Small intestine (tissue), 7 donors: Measurements from ENCODE around the gene FTO. TPM values are rescaled to one million over a fixed set of nuclear protein-coding genes. Genes with fewer than 3 reads are reported as not detected.

Source experiments
- DNase-seq, 2 donors: peaks; one replicate each; pipeline versions ENCODE4 v3.0.0 to v3.0.0-alpha.2; 2013
- FAIRE-seq: peaks from 2 replicates; lab custom pipeline; 2012; peaks lifted over from hg19 to GRCh38; lab: Jason Lieb, UNC
- H3K27ac ChIP-seq, 3 donors: one replicate each; pipeline ENCODE4 v1.5.1; 2013; ENCODE audit warnings: low read length in 2 of 3, mild to moderate bottlenecking in 2 of 3, control low read depth in 1 of 3, inconsistent platforms in 1 of 3, low read depth in 1 of 3, moderate library complexity in 1 of 3
- H3K27me3 ChIP-seq, 3 donors: one replicate each; pipeline ENCODE4 v1.6.1; 2013; ENCODE audit warnings: low read length in 3 of 3, inconsistent platforms in 1 of 3; ENCODE audit not compliant: control insufficient read depth in 3 of 3, insufficient read depth in 3 of 3
- H3K36me3 ChIP-seq, 3 donors: one replicate each; pipeline ENCODE4 v1.6.1; 2013; ENCODE audit warnings: low read length in 3 of 3, inconsistent platforms in 1 of 3, low read depth in 1 of 3, mild to moderate bottlenecking in 1 of 3, moderate library complexity in 1 of 3; ENCODE audit not compliant: control insufficient read depth in 3 of 3, insufficient read depth in 2 of 3
- H3K4me1 ChIP-seq, 3 donors: one replicate each; pipeline ENCODE4 v1.6.1; 2013; ENCODE audit warnings: low read length in 2 of 3, inconsistent platforms in 1 of 3, low read depth in 1 of 3, mild to moderate bottlenecking in 1 of 3, moderate library complexity in 1 of 3; ENCODE audit not compliant: control insufficient read depth in 3 of 3, insufficient read depth in 2 of 3
- H3K4me3 ChIP-seq, 3 donors: one replicate each; pipeline ENCODE4 v1.5.1; 2013; ENCODE audit warnings: low read length in 3 of 3, control low read depth in 1 of 3, inconsistent platforms in 1 of 3, low read depth in 1 of 3, mild to moderate bottlenecking in 1 of 3, moderate library complexity in 1 of 3
- H3K9me3 ChIP-seq, 2 donors: one replicate each; pipeline ENCODE4 v1.6.1; 2013; ENCODE audit warnings: low read depth in 1 of 2, low read length in 1 of 2; ENCODE audit not compliant: control insufficient read depth in 2 of 2, insufficient read depth in 1 of 2
- WGBS, 3 donors: extraction: QIAGEN DNeasy Blood & Tissue Kit; methylation state at CpG; one replicate each; pipeline ENCODE4 v1.1.7; 2013; 5-methylcytosine and 5-hydroxymethylcytosine counted together
- polyA plus RNA-seq, 4 donors: library from polyadenylated mRNA; stranded (reverse) in 3 of 4; unstranded in 1 of 4; fragments of 200-250 nt in 3 of 4; fragments of 120-200 nt in 1 of 4; gene quantifications; one replicate each; pipeline versions ENCODE4 v1.2.1 to v1.2.3, GENCODE V29; 2013
- donor health status: healthy with polysubstance abuse.
- donor health status: control.
- donor health status: control.
- donor health status: Bipolar disorder and iron deficiency.
- donor health status: healthy.

The FTO gene
- polyA plus RNA-seq, 4 donors: 5.4 to 36.8 (median 12.2) TPM

DNA sequence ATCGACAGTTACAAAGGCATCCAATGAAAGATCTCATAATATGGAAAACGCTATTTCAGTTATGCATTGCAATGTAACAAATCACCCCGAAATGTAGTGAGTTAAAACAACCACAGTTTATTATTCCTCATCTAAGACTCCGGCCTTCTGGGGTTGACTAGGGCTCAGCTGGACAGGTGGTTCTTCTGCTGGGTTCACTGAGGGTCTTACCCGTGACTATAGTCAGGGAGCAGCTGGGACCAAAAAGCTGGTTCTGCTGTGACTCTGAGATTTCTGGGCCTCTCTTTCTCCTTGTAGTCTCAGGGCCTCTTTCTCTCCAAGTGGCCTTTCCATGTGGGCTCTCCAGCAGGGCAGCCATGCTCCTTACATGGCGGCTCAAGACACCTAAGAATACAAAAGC is 386.6 kb downstream of the FTO start:
- 97 to 98% (median 97%) methylated on average over 6 of the region's 6 CpGs for WGBS, 3 donors
- FAIRE-seq (no peak), DNase-seq (no peak)
- H3K4me1 ChIP-seq: no peaks in the 10 kb centered on the region
- H3K36me3 ChIP-seq: no peaks in the 10 kb centered on the region
- no peaks in the 10 kb centered on the region for H3K9me3 ChIP-seq
- H3K27ac ChIP-seq: no peak overlapping the region
- H3K4me3 ChIP-seq: no peak overlapping the region
- H3K27me3 ChIP-seq: no peaks in the 10 kb centered on the region

DNA sequence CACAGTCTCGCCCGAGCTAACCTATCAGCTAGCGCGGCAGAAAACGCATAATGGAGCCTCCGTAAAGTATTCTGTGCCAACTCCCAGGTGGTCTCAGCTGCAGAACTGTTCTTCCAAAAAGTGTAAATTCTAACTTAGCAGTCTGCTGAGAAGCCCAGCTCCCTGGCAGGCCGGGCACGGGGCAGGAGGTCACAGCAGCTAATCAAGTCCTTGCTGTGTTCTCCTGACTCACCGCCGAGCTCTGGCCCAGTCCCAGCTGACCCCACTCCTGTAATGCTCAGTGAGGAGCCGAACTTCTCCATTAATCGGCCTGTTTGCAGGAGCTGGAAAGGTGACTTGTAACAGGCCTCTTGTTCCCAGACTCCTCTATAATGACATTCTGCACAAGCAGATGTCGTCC is 389.3 kb downstream of the FTO start:
- DNase-seq: no peak
- WGBS, 3 donors: 93 to 97% (median 93%) methylated on average over 13 of the region's 13 CpGs
- H3K27me3 ChIP-seq: no peaks in the 10 kb centered on the region
- no peak overlapping the region for H3K27ac ChIP-seq
- FAIRE-seq: no peak
- H3K36me3 ChIP-seq: no peaks in the 10 kb centered on the region
- H3K9me3 ChIP-seq: peaks cover 0 to 2% of the 10 kb centered on the region in 2 donors
- H3K4me1 ChIP-seq: no peaks in the 10 kb centered on the region
- no peak overlapping the region for H3K4me3 ChIP-seq

DNA sequence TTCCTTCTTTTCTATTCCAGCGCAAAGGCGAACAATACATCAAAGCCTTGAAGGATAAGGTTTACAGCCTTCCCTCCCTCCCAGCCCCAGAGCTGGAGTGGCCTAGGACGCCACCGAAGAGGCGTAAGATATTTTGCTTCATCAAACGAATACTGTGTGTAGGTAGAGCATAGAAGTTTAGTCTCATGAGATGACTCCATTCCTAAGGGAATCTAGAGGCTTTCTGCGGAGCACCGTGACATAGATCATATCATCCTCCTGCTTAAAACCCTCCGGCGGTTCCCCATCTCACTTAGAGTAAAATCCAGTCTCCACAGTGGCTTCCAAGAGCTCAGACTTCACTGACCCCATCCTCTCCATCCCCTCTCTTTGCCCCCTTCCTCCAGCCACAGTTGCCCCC is 390.7 kb downstream of the FTO start:
- Histone ChIP-seq H3K27me3 (no peaks in the 10 kb centered on the region), H3K27ac (no peak overlapping the region)

DNA sequence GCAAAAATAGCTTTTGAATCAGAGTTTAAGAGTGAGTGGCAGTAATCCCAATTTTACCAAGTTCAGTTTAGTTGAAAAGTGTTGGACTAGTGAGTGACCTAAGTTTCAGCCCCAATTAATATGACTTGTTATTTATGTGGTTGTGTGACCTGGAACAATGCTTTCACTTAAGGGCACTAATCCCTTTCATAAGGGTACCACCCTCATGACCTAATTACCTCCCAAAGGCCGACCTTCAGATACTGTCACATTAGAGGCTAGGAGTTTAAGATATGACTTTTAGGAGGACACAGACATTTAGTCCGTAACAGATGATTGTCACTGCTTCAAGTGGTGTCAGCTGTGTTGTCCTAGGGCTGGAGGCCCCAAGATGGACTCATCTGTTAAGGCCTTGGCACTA is 392.7 kb downstream of the FTO start:
- peaks cover 0 to 2% (median 0%) of the 10 kb centered on the region in 3 donors for H3K36me3 ChIP-seq
- 92 to 95% (median 94%) methylated on average over 2 of the region's 2 CpGs for WGBS, 3 donors
- DNase-seq (no peak), FAIRE-seq (no peak)
- peaks cover 0 to 2% of the 10 kb centered on the region in 2 donors for H3K9me3 ChIP-seq
- no peaks in the 10 kb centered on the region for H3K4me1 ChIP-seq
- no peak overlapping the region for H3K27ac ChIP-seq
- no peaks in the 10 kb centered on the region for H3K27me3 ChIP-seq
- no peak overlapping the region for H3K4me3 ChIP-seq

More for the DNA sequence above, 390.7 kb downstream of the FTO start:
- FAIRE-seq (no peak), DNase-seq (no peak)
- Histone ChIP-seq H3K36me3 (no peaks in the 10 kb centered on the region), H3K4me3 (no peak overlapping the region), H3K4me1 (no peaks in the 10 kb centered on the region), H3K9me3 (peaks cover 0 to 2% of the 10 kb centered on the region in 2 donors)
- 95 to 97% (median 97%) methylated on average over 10 of the region's 10 CpGs for WGBS, 3 donors

DNA sequence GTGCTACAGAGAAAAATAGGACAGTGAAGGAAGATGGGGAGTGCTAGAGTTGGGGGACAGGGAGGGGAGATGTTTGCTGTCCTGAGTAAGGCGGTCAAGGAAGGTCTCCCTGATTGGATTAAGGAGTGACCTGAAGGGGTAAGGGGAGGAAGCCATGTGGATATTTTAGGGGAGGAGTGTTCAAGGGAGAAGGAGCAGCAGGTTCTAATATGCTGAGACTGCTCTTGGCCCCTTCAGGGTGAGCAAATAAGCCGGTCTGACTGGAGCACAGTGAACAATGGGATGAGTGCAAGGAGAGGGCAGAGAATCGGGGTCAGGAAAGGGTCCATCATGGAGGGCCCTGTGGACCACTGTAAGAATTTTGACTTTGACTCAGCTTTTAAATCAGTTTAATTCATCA is 393.8 kb downstream of the FTO start:
- H3K4me3 ChIP-seq: no peak overlapping the region
- no peak for DNase-seq
- FAIRE-seq: no peak
- peaks cover 0 to 2% (median 0%) of the 10 kb centered on the region in 3 donors for H3K36me3 ChIP-seq
- peaks cover 0 to 2% of the 10 kb centered on the region in 2 donors for H3K9me3 ChIP-seq
- H3K27me3 ChIP-seq: no peaks in the 10 kb centered on the region
- H3K27ac ChIP-seq: no peak overlapping the region
- 68 to 92% (median 79%) methylated on average over 3 of the region's 3 CpGs for WGBS, 3 donors
- H3K4me1 ChIP-seq: no peaks in the 10 kb centered on the region

DNA sequence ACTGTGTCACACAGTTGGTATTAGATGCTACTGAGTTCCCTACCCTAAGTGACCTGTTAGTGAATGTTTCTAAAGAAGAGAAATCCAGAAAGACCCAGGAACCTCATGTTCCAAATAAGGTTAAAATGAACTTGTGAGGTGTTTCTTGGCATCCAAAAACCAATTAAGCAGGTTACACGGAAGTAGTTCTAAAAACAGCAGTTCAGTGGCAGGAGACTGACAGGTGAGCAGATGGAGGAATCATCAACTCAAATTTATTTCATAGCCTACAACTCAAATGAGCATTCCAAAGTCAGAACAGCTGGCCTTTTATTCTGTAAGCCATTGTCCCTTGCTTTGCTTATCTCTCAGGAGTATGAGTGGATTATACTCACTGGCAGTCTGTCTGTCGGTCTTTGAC is 394.3 kb downstream of the FTO start:
- no peaks in the 10 kb centered on the region for H3K4me1 ChIP-seq
- FAIRE-seq (no peak), DNase-seq (no peak)
- H3K27me3 ChIP-seq: no peaks in the 10 kb centered on the region
- no peak overlapping the region for H3K4me3 ChIP-seq
- peaks cover 0 to 2% of the 10 kb centered on the region in 2 donors for H3K9me3 ChIP-seq
- WGBS, 3 donors: 20 to 59% (median 46%) methylated on average over 2 of the region's 2 CpGs
- H3K27ac ChIP-seq: no peak overlapping the region
- peaks cover 0 to 2% (median 0%) of the 10 kb centered on the region in 3 donors for H3K36me3 ChIP-seq

DNA sequence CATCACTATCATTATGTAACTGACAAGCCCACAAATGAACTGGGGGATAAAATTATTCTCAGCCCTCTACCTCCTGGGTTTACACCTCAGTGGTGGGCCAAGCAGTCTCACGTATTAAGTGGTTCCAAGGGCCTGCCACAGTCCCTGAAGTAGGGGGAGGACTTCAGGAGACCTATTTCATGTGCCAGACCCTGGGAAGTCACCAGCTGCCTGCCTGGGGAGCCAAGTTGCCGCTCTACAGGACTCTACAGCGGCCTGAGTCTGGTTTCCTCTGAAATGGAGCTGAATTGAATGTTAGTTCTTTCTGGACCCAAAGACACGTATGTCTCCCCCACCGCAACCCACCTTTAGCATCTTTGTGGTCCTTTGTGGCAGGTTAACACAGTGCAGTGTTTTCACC is 395.7 kb downstream of the FTO start:
- H3K9me3 ChIP-seq: peaks cover 0 to 2% of the 10 kb centered on the region in 2 donors
- H3K4me1 ChIP-seq: no peaks in the 10 kb centered on the region
- H3K27me3 ChIP-seq: no peaks in the 10 kb centered on the region
- H3K27ac ChIP-seq: no peak overlapping the region
- no peak for DNase-seq
- FAIRE-seq: no peak
- 79 to 86% (median 86%) methylated on average over 5 of the region's 5 CpGs for WGBS, 3 donors
- H3K4me3 ChIP-seq: no peak overlapping the region
- peaks cover 0 to 2% (median 0%) of the 10 kb centered on the region in 3 donors for H3K36me3 ChIP-seq

DNA sequence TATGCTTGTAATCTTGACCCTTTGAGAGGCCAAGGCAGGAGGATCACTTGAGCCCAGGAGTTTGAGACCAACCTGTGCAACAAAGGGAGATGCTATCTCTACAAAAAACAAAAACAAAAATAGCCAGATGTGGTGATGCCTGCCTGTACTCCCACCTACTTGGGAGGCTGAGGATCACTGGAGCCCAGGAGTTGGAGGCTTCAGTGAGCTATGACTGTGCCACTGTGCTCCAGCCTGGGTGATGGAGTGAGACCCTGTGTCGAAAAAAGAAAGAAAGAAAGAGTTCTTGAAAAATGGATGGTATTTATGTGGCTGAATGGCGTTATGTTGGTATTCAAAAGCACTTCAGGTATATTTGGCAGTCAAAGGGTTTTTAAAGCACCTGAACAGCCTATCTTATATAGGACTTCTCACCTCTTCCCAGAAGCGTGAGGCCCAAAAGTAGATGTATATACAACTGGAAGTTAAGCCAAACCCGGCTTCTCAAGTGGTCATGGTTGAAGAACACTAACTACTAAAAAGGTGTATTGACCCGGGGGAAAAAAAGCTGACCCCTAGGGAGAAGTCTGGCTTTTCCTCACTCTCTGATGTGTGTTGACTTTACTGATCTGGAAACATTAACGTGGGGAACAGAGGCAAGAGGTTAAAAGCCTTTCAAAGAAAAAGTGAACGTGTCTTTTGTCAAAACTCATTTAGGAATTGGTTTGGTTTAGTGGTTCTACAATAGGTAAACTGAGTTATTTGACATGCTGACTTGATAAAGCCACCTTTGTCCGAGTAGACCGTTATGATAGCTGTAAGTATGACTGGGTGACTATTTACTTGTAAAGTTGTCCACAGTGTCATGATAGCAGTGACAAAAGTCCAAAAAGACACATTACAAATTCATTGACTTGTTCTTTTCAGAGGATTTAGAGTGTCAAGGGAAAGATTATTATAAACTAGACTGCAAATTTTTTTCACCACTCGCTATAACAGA is 399.2 kb downstream of the FTO start:
- Histone ChIP-seq H3K27me3 (no peaks in the 10 kb centered on the region), H3K4me1 (no peaks in the 10 kb centered on the region), H3K27ac (no peak overlapping the region), H3K9me3 (no peaks in the 10 kb centered on the region), H3K36me3 (peaks cover 0 to 2% (median 0%) of the 10 kb centered on the region in 3 donors), H3K4me3 (no peak overlapping the region)
- WGBS, 3 donors: 79 to 85% (median 80%) methylated on average over 10 of the region's 10 CpGs
- DNase-seq (no peak), FAIRE-seq (no peak)
